ENCODE results near the gene MEP1B. TPM values are rescaled to one million over a fixed set of nuclear protein-coding genes. Genes with fewer than 3 reads are reported as not detected.

MEP1B gene
- total RNA-seq, result not detected

- no peak within 1 kb of the TSS for H3K4me3 ChIP-seq
- no peaks in the 10 kb centered on the region for H3K4me1 ChIP-seq
- H3K27ac ChIP-seq, result no peak within 1 kb of the TSS
- no peak for TF ChIP-seq POLR2A (IDR thresholded peaks at IDR 0.05)
- no peak for TF ChIP-seq POLR2AphosphoS5 (IDR thresholded peaks at IDR 0.05)
- TF ChIP-seq CTCF (IDR thresholded peaks at IDR 0.05), result no peak
- no peak for TF ChIP-seq EP300 (IDR thresholded peaks at IDR 0.05)
- no peak for DNase-seq (ENCODE audit: low spot score in 2 of 2)
- H3K36me3 ChIP-seq, result no peaks in the 10 kb centered on the region
- 81% methylated on average over 2 of the region's 2 CpGs for WGBS
- no peaks in the 10 kb centered on the region for H3K27me3 ChIP-seq
- no peaks in the 10 kb centered on the region for H3K9me3 ChIP-seq
These were observed at the start of gene MEP1B for GRCh38 chr18:32189790-32190189. Gene MEP1B, plus strand, starts transcription at chr18:32190039. Its CDS starts 32 bp downstream, at chr18:32190071.

GRCh38 chr18:32148185-32148870 is 41.5 kb upstream of the MEP1B start:
- no peak overlapping the region for H3K27ac ChIP-seq
- no peaks in the 10 kb centered on the region for H3K36me3 ChIP-seq
- WGBS, result 45% methylated on average over 2 of the region's 2 CpGs
- no peak for TF ChIP-seq POLR2A (IDR thresholded peaks at IDR 0.05)
- TF ChIP-seq POLR2AphosphoS5 (IDR thresholded peaks at IDR 0.05), result no peak
- no peak for TF ChIP-seq CTCF (IDR thresholded peaks at IDR 0.05)
- TF ChIP-seq EP300 (IDR thresholded peaks at IDR 0.05), result no peak
- H3K9me3 ChIP-seq, result no peaks in the 10 kb centered on the region
- DNase-seq (ENCODE audit: low spot score in 2 of 2), result no peak
- H3K4me3 ChIP-seq, result no peak overlapping the region
- no peaks in the 10 kb centered on the region for H3K4me1 ChIP-seq
- H3K27me3 ChIP-seq, result no peaks in the 10 kb centered on the region

- TF ChIP-seq EP300 (IDR thresholded peaks at IDR 0.05) (no peak), POLR2A (IDR thresholded peaks at IDR 0.05) (no peak), CTCF (IDR thresholded peaks at IDR 0.05) (no peak), POLR2AphosphoS5 (IDR thresholded peaks at IDR 0.05) (no peak)
- Histone ChIP-seq H3K27ac (no peak overlapping the region), H3K9me3 (no peaks in the 10 kb centered on the region), H3K4me1 (peaks cover 2% of the 10 kb centered on the region), H3K4me3 (no peak overlapping the region), H3K27me3 (no peaks in the 10 kb centered on the region), H3K36me3 (no peaks in the 10 kb centered on the region)
- WGBS, result 86% methylated on average over 5 of the region's 5 CpGs
- DNase-seq (ENCODE audit: low spot score in 2 of 2), result no peak
These were observed 37.0 kb upstream of the MEP1B start for GRCh38 chr18:32152705-32153448.

GRCh38 chr18:32156855-32157254 is 33.0 kb upstream of the MEP1B start:
- Histone ChIP-seq H3K27me3 (no peaks in the 10 kb centered on the region), H3K36me3 (no peaks in the 10 kb centered on the region), H3K27ac (no peak overlapping the region), H3K4me3 (no peak overlapping the region), H3K9me3 (no peaks in the 10 kb centered on the region), H3K4me1 (peaks cover 10% of the 10 kb centered on the region)
- TF ChIP-seq CTCF (IDR thresholded peaks at IDR 0.05) (no peak), EP300 (IDR thresholded peaks at IDR 0.05) (no peak), POLR2A (IDR thresholded peaks at IDR 0.05) (no peak), POLR2AphosphoS5 (IDR thresholded peaks at IDR 0.05) (no peak)
- DNase-seq (ENCODE audit: low spot score in 2 of 2), result no peak

GRCh38 chr18:32157580-32157979 is 32.3 kb upstream of the MEP1B start:
- Histone ChIP-seq H3K27ac (no peak overlapping the region), H3K4me3 (no peak overlapping the region), H3K27me3 (no peaks in the 10 kb centered on the region), H3K4me1 (peaks cover 10% of the 10 kb centered on the region), H3K36me3 (no peaks in the 10 kb centered on the region), H3K9me3 (no peaks in the 10 kb centered on the region)
- no peak for DNase-seq (ENCODE audit: low spot score in 2 of 2)
- TF ChIP-seq EP300 (IDR thresholded peaks at IDR 0.05), result no peak
- no peak for TF ChIP-seq POLR2AphosphoS5 (IDR thresholded peaks at IDR 0.05)
- no peak for TF ChIP-seq CTCF (IDR thresholded peaks at IDR 0.05)
- no peak for TF ChIP-seq POLR2A (IDR thresholded peaks at IDR 0.05)
- 62% methylated on average over 5 of the region's 5 CpGs for WGBS
